H9 (cell line): ENCODE measurements around the gene NPNT. TPM values are rescaled to one million over a fixed set of nuclear protein-coding genes. Genes with fewer than 3 reads are reported as not detected.

Experiments
- DNase-seq: peaks from one replicate; pipeline ENCODE4 v3.0.0-alpha.2; 2017
- H2AFZ ChIP-seq: one replicate; pipeline ENCODE4 v1.6.1; 2013; ENCODE audit warnings: mild to moderate bottlenecking, low read length, control low read depth, moderate library complexity
- H2AK5ac ChIP-seq: 2 replicates; pipeline ENCODE4 v1.6.1; 2013; ENCODE audit warnings: low read length, control low read depth, mixed read lengths; ENCODE audit not compliant: insufficient read length
- H2BK120ac ChIP-seq: one replicate; pipeline ENCODE4 v1.6.1; 2013; ENCODE audit warnings: low read depth, mild to moderate bottlenecking, low read length, control low read depth, inconsistent platforms; ENCODE audit not compliant: poor library complexity, severe bottlenecking
- H2BK12ac ChIP-seq: 2 replicates; pipeline ENCODE4 v1.6.1; 2013; ENCODE audit warnings: low read length, control low read depth, mixed read lengths, low read depth; ENCODE audit not compliant: insufficient read length
- H2BK15ac ChIP-seq: 2 replicates; pipeline ENCODE4 v1.6.1; 2013; ENCODE audit warnings: low read depth, low read length, control low read depth
- H2BK20ac ChIP-seq: one replicate; pipeline ENCODE4 v1.6.1; 2013; ENCODE audit warnings: low read depth, mild to moderate bottlenecking, low read length, control low read depth, inconsistent platforms; ENCODE audit not compliant: poor library complexity, severe bottlenecking
- H2BK5ac ChIP-seq: 2 replicates; pipeline ENCODE4 v1.6.1; 2013; ENCODE audit warnings: low read length, control low read depth, mixed read lengths; ENCODE audit not compliant: insufficient read length
- H3K14ac ChIP-seq: 2 replicates; pipeline ENCODE4 v1.6.1; 2013; ENCODE audit warnings: low read length, control low read depth; ENCODE audit not compliant: insufficient read depth
- H3K18ac ChIP-seq: 2 replicates; pipeline ENCODE4 v1.6.1; 2013; ENCODE audit warnings: low read depth, mild to moderate bottlenecking, mixed read lengths, low read length, control low read depth; ENCODE audit not compliant: insufficient read length
- H3K23ac ChIP-seq: 2 replicates; pipeline ENCODE4 v1.6.1; 2013; ENCODE audit warnings: low read length, control low read depth, mixed read lengths, low read depth; ENCODE audit not compliant: insufficient read length
- H3K23me2 ChIP-seq: 2 replicates; pipeline ENCODE4 v1.6.1; 2013; ENCODE audit warnings: low read depth, mild to moderate bottlenecking, mixed read lengths, low read length, control low read depth; ENCODE audit not compliant: insufficient read length, poor library complexity, severe bottlenecking
- H3K27ac ChIP-seq: 2 replicates; pipeline ENCODE4 v1.5.1; 2013; ENCODE audit warnings: low read length, control low read depth, mixed read lengths, low read depth; ENCODE audit not compliant: insufficient read length
- H3K27me3 ChIP-seq: 2 replicates; pipeline ENCODE4 v1.6.1; 2013; ENCODE audit warnings: low read length, control low read depth, inconsistent platforms; ENCODE audit not compliant: insufficient read depth
- H3K4ac ChIP-seq: 2 replicates; pipeline ENCODE4 v1.6.1; 2013; ENCODE audit warnings: low read depth, mild to moderate bottlenecking, control low read depth, inconsistent platforms, low read length, moderate library complexity
- H3K4me1 ChIP-seq: 2 replicates; pipeline ENCODE4 v1.6.1; 2013; ENCODE audit warnings: low read length, control low read depth, inconsistent platforms; ENCODE audit not compliant: insufficient read depth
- H3K4me2 ChIP-seq: 2 replicates; pipeline ENCODE4 v1.6.1; 2013; ENCODE audit warnings: low read length, control low read depth, mixed read lengths; ENCODE audit not compliant: insufficient read length, insufficient read depth
- H3K56ac ChIP-seq: 2 replicates; pipeline ENCODE4 v1.6.1; 2013; ENCODE audit warnings: low read depth, mild to moderate bottlenecking, mixed read lengths, low read length, control low read depth; ENCODE audit not compliant: insufficient read length
- H3K79me1 ChIP-seq: 2 replicates; pipeline ENCODE4 v1.6.1; 2013; ENCODE audit warnings: low read depth, mild to moderate bottlenecking, moderate library complexity, low read length, control low read depth, inconsistent platforms; ENCODE audit not compliant: insufficient read depth, poor library complexity, severe bottlenecking
- H3K79me2 ChIP-seq: 2 replicates; pipeline ENCODE4 v1.6.1; 2013; ENCODE audit warnings: low read length, control low read depth, inconsistent platforms; ENCODE audit not compliant: insufficient read depth
- H3K9ac ChIP-seq: 2 replicates; pipeline ENCODE4 v1.6.1; 2013; ENCODE audit warnings: low read length, control low read depth, mixed read lengths; ENCODE audit not compliant: insufficient read length; ENCODE audit errors: extremely low read depth
- H3K9me3 ChIP-seq: one replicate; pipeline ENCODE4 v1.6.1; 2013; ENCODE audit warnings: low read depth, low read length, inconsistent platforms; ENCODE audit not compliant: control insufficient read depth
- H3T11ph ChIP-seq: one replicate; pipeline ENCODE4 v1.6.1; 2013; ENCODE audit warnings: mild to moderate bottlenecking, low read length, control low read depth, inconsistent platforms
- H4K20me1 ChIP-seq: one replicate; pipeline ENCODE4 v1.6.1; 2013; ENCODE audit not compliant: control insufficient read depth, insufficient read length, insufficient read depth
- H4K5ac ChIP-seq: 2 replicates; pipeline ENCODE4 v1.6.1; 2013; ENCODE audit warnings: low read depth, mild to moderate bottlenecking, mixed read lengths, low read length, control low read depth; ENCODE audit not compliant: insufficient read length
- H4K8ac ChIP-seq: replicated peaks from 2 replicates; pipeline ENCODE4 v1.6.1; 2013; ENCODE audit warnings: low read length, control low read depth, mixed read lengths, low read depth; ENCODE audit not compliant: insufficient read length
- H4K91ac ChIP-seq: 2 replicates; pipeline ENCODE4 v1.6.1; 2013; ENCODE audit warnings: low read depth, mild to moderate bottlenecking, moderate library complexity, mixed read lengths, low read length, control low read depth; ENCODE audit not compliant: insufficient read length
- H3K27ac Mint-ChIP-seq, 3 experiments: 2 replicates in 2 of 3; 3 replicates in 1 of 3; pipeline ENCODE4 v1.8.0; 2020 to 2021; ENCODE audit warnings: mixed read lengths in 3 of 3, mild to moderate bottlenecking in 1 of 3, moderate library complexity in 1 of 3
- H3K27me3 Mint-ChIP-seq: 2 replicates; pipeline ENCODE4 v1.8.0; 2021; ENCODE audit warnings: low read depth, mild to moderate bottlenecking, moderate library complexity, mixed read lengths
- H3K36me3 Mint-ChIP-seq, 3 experiments: 2 replicates in 2 of 3; 3 replicates in 1 of 3; pipeline ENCODE4 v1.8.0; 2020 to 2021; ENCODE audit warnings: low read depth in 3 of 3, mixed read lengths in 3 of 3; ENCODE audit not compliant: insufficient read depth in 1 of 3
- H3K4me1 Mint-ChIP-seq, 2 experiments: 2 replicates each; pipeline ENCODE4 v1.8.0; 2020; ENCODE audit warnings: mixed read lengths in 2 of 2
- H3K4me3 Mint-ChIP-seq, 2 experiments: 2 replicates in 1 of 2; 3 replicates in 1 of 2; pipeline ENCODE4 v1.8.0; 2020 to 2021; ENCODE audit warnings: mild to moderate bottlenecking in 2 of 2, mixed read lengths in 2 of 2, moderate library complexity in 1 of 2
- H3K9me3 Mint-ChIP-seq, 2 experiments: 2 replicates in 1 of 2; 3 replicates in 1 of 2; pipeline ENCODE4 v1.8.0; 2020; ENCODE audit warnings: mild to moderate bottlenecking in 2 of 2, mixed read lengths in 2 of 2, moderate library complexity in 1 of 2
- WGBS: extraction: QIAGEN DNeasy Blood & Tissue Kit; methylation state at CpG from one replicate; pipeline ENCODE4 v1.1.7; 2013; ENCODE audit warnings: missing lambda C conversion rate, low lambda C conversion rate, mixed read lengths; ENCODE audit not compliant: insufficient read length; ENCODE audit errors: extremely low coverage; 5-methylcytosine and 5-hydroxymethylcytosine counted together
- total RNA-seq: library from RNA; stranded (reverse); gene quantifications from 2 replicates; pipeline ENCODE4 v1.2.1, GENCODE V29; 2021
- TF ChIP-seq, protein P1 (sequence below): fragments of 200-600 bp; sonication (generic); conservative IDR thresholded peaks from 3 replicates; pipeline ENCODE4 v1.8.0; 2021; ENCODE audit warnings: antibody characterized with exemption, mild to moderate bottlenecking

The NPNT gene
- total RNA-seq, 1 experiment from 2014 or later: 0.37 TPM

DNA sequence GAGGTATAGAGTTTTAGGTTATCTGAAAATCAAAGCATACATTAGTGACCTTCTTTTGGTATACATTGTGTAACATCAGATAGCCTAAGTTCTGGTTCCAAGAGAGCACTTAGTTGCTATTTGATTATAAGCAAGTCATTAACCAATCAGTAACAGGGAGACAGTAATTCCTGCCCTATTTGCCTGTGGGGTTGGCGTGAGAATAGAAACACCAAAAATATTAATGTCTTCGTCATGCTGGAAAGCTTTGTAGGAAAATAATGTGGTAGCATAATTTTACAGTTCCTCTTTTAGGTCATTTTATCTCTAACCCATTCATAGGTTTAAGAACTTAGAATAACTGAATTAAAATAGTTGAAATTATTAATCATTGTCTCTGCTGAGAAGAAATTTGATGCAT is 37.8 kb downstream of the NPNT start:
- Histone ChIP-seq H3K4me2 (no peak overlapping the region), H2AFZ (no peak overlapping the region), H3T11ph (no peak overlapping the region), H3K79me2 (no peaks in the 10 kb centered on the region), H4K20me1 (no peaks in the 10 kb centered on the region), H3K23me2 (no peaks in the 10 kb centered on the region), H2AK5ac (no peak overlapping the region), H4K8ac (no peak overlapping the region), H3K4me1 (no peaks in the 10 kb centered on the region), H2BK20ac (no peak overlapping the region), H3K56ac (no peak overlapping the region), H3K23ac (no peak overlapping the region), H3K27me3 (no peaks in the 10 kb centered on the region), H3K9me3 (no peaks in the 10 kb centered on the region), H3K27ac (no peak overlapping the region), H3K79me1 (no peaks in the 10 kb centered on the region), H2BK120ac (no peak overlapping the region), H2BK15ac (no peak overlapping the region), H4K91ac (no peak overlapping the region), H3K9ac (no peak overlapping the region), H3K18ac (no peak overlapping the region), H2BK12ac (no peak overlapping the region), H4K5ac (no peak overlapping the region), H2BK5ac (no peak overlapping the region), H3K14ac (no peak overlapping the region), H3K4ac (no peak overlapping the region)
- Mint-ChIP-seq H3K27me3 (no peaks in the 10 kb centered on the region), H3K4me1 (peaks cover 0 to 2% of the 10 kb centered on the region in 2 experiments; a peak in 1 of 4 replicates), H3K27ac (no peak overlapping the region), H3K9me3 (no peaks in the 10 kb centered on the region), H3K36me3 (no peaks in the 10 kb centered on the region), H3K4me3 (no peak overlapping the region)
- TF ChIP-seq, protein P1, sequence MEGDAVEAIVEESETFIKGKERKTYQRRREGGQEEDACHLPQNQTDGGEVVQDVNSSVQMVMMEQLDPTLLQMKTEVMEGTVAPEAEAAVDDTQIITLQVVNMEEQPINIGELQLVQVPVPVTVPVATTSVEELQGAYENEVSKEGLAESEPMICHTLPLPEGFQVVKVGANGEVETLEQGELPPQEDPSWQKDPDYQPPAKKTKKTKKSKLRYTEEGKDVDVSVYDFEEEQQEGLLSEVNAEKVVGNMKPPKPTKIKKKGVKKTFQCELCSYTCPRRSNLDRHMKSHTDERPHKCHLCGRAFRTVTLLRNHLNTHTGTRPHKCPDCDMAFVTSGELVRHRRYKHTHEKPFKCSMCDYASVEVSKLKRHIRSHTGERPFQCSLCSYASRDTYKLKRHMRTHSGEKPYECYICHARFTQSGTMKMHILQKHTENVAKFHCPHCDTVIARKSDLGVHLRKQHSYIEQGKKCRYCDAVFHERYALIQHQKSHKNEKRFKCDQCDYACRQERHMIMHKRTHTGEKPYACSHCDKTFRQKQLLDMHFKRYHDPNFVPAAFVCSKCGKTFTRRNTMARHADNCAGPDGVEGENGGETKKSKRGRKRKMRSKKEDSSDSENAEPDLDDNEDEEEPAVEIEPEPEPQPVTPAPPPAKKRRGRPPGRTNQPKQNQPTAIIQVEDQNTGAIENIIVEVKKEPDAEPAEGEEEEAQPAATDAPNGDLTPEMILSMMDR: no peak
- no CpG with 5 or more reads among the region's 2 CpGs for WGBS
- no peak for DNase-seq
